Keratinocyte (primary cell): ENCODE measurements around the gene CARMIL3. TPM values are rescaled to one million over a fixed set of nuclear protein-coding genes. Genes with fewer than 3 reads are reported as not detected.

ENCODE experiments used
- DNase-seq: peaks from one replicate; pipeline ENCODE4 v3.0.0-alpha.2; 2011; ENCODE audit warnings: low read depth, missing footprints, low spot score
- FAIRE-seq: peaks from 2 replicates; lab custom pipeline; 2011; peaks lifted over from hg19 to GRCh38; lab: Jason Lieb, UNC
- H2AFZ ChIP-seq: 2 replicates; pipeline ENCODE4 v1.6.0; 2012; ENCODE audit warnings: low read length, control low read depth, inconsistent platforms; ENCODE audit not compliant: control insufficient read depth
- H3K27ac ChIP-seq: 2 replicates; pipeline ENCODE4 v1.5.1; 2011; ENCODE audit warnings: low read length; ENCODE audit not compliant: control insufficient read depth, insufficient read depth
- H3K27me3 ChIP-seq: 3 replicates; pipeline ENCODE4 v1.6.0; 2011; ENCODE audit warnings: low read length; ENCODE audit not compliant: control insufficient read depth, insufficient read depth; ENCODE audit errors: extremely low read depth
- H3K36me3 ChIP-seq, 2 experiments: 2 replicates in 1 of 2; 3 replicates in 1 of 2; pipeline ENCODE4 v1.5.1; 2011; ENCODE audit warnings: low read length in 2 of 2, mild to moderate bottlenecking in 1 of 2; ENCODE audit not compliant: control insufficient read depth in 2 of 2, insufficient read depth in 2 of 2; ENCODE audit errors: extremely low read depth in 1 of 2
- H3K4me1 ChIP-seq: 3 replicates; pipeline ENCODE4 v1.5.1; 2011; ENCODE audit warnings: low read length; ENCODE audit not compliant: control insufficient read depth, insufficient read depth; ENCODE audit errors: extremely low read depth
- H3K4me2 ChIP-seq: 3 replicates; pipeline ENCODE4 v1.6.0; 2011; ENCODE audit warnings: low read depth, low read length; ENCODE audit not compliant: control insufficient read depth, insufficient read depth; ENCODE audit errors: extremely low read depth
- H3K4me3 ChIP-seq, 3 experiments: fragments of 200-600 bp in 1 of 3; sonication (generic) in 1 of 3; 2 replicates in 2 of 3; 3 replicates in 1 of 3; pipeline ENCODE4 v1.5.1; 2011 to 2016; ENCODE audit warnings: low read length in 3 of 3, mild to moderate bottlenecking in 3 of 3, control low read depth in 2 of 3, inconsistent platforms in 1 of 3, low read depth in 1 of 3, mixed read lengths in 1 of 3, mixed run types in 1 of 3, moderate library complexity in 1 of 3; ENCODE audit not compliant: control insufficient read depth in 2 of 3, insufficient read depth in 2 of 3; ENCODE audit errors: extremely low read depth in 1 of 3
- H3K79me2 ChIP-seq: 2 replicates; pipeline ENCODE4 v1.6.0; 2012; ENCODE audit warnings: low read length; ENCODE audit not compliant: control insufficient read depth, insufficient read depth
- H3K9ac ChIP-seq: 3 replicates; pipeline ENCODE4 v1.6.0; 2011; ENCODE audit warnings: low read length; ENCODE audit not compliant: control insufficient read depth, insufficient read depth; ENCODE audit errors: extremely low read depth
- H3K9me1 ChIP-seq: 3 replicates; pipeline ENCODE4 v1.6.0; 2011; ENCODE audit warnings: low read length; ENCODE audit not compliant: control insufficient read depth, insufficient read depth; ENCODE audit errors: extremely low read depth
- H3K9me3 ChIP-seq: 2 replicates; pipeline ENCODE4 v1.5.1; 2012; ENCODE audit warnings: low read depth, low read length; ENCODE audit not compliant: control insufficient read depth
- H4K20me1 ChIP-seq: 3 replicates; pipeline ENCODE4 v1.6.0; 2011; ENCODE audit warnings: low read length; ENCODE audit not compliant: control insufficient read depth, insufficient read depth; ENCODE audit errors: extremely low read depth
- EZH2 ChIP-seq: IDR thresholded peaks from one replicate; pipeline ENCODE4 v1.6.1; 2012; ENCODE audit warnings: inconsistent platforms, mild to moderate bottlenecking, low read length, moderate library complexity
- dilution Hi-C: fragments of 300-500 bp; cut with MboI; formaldehyde crosslinking; loops from one replicate; pipeline ENCODE4 v1.7.0; 2020; ENCODE audit warnings: low sequenced_read_pairs; ENCODE audit not compliant: extremely low pct_ligation_motif_present
- polyA plus RNA-seq, 5 experiments: library from polyadenylated mRNA; depleted of rRNA in 3 of 5; stranded (reverse) in 3 of 5; stranded (forward) in 1 of 5; unstranded in 1 of 5; fragments of >200 nt; gene quantifications; 1 replicate in 1 of 5; 2 replicates in 3 of 5; 3 replicates in 1 of 5; pipeline versions ENCODE4 v1.2.1 to v1.2.3, GENCODE V29; 2011 to 2012; ENCODE audit warnings: missing spikeins in 2 of 5, low read depth in 1 of 5, low replicate concordance in 1 of 5
- TF ChIP-seq, protein P1 (sequence below), 3 experiments: IDR thresholded peaks in 1 of 3; conservative IDR thresholded peaks in 1 of 3; optimal IDR thresholded peaks in 1 of 3; 2 replicates in 2 of 3; 3 replicates in 1 of 3; pipeline versions ENCODE3 to v1.5.1; 2011; ENCODE audit warnings: low read length in 3 of 3, mild to moderate bottlenecking in 3 of 3, moderate library complexity in 2 of 3, control low read depth in 1 of 3, inconsistent platforms in 1 of 3; ENCODE audit not compliant: insufficient read depth in 2 of 3; ENCODE audit errors: extremely low read depth in 1 of 3

CARMIL3 gene
- polyA plus RNA-seq, 1 donor (not counting 4 experiments of a cell fraction or from before 2014, with no cell fraction given) = 0.12 TPM

DNA sequence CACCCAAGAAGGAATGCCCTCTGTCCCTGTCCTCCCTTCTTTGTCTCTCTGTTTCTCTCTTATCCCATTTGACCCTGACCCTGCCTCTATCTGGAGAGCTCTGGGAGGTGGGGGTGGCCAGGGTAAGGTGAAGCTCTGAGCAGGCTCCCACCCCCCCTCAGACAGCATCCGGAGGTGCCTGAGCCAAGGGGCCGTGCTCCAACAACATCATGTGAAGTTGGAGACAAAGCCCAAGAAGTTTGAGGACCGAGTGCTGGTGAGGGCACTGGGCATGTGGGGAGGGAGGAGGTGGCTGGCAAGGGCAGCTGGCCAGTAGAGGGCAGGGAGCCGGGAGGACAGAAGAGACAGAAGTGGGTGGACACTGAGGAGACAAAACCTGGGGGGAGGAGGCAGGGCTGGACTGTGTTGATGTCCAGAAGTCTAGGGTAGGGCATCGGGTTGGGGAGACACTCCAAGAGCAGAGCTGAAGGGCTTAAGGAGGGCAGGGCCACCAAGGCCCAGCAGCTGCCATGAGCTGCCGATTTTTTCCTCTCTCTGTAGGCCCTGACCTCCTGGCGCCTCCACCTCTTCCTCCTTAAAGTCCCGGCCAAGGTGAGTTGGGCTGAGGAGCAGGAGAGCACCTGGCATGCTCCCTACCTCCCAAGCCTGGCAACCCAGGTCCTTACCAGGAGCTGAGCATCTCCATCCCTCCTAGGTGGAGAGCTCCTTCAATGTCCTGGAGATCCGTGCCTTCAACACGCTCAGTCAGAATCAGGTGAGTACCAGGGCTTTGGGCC, 1.9 kb downstream of the CARMIL3 start:
- no peak overlapping the region for H3K27ac ChIP-seq
- no peaks in the 10 kb centered on the region for H3K79me2 ChIP-seq
- H3K4me1 ChIP-seq = peaks cover 7% of the 10 kb centered on the region
- H3K36me3 ChIP-seq = no peaks in the 10 kb centered on the region
- dilution Hi-C loops = no loop called here
- FAIRE-seq (no peak), DNase-seq (no peak)
- no peak overlapping the region for H3K4me3 ChIP-seq
- H3K4me2 ChIP-seq = no peak overlapping the region
- H4K20me1 ChIP-seq = no peaks in the 10 kb centered on the region
- H2AFZ ChIP-seq = no peak overlapping the region
- H3K27me3 ChIP-seq = no peaks in the 10 kb centered on the region
- H3K9me3 ChIP-seq = no peaks in the 10 kb centered on the region
- no peak overlapping the region for H3K9ac ChIP-seq
- no peak for TF ChIP-seq EZH2
- TF ChIP-seq, protein P1, sequence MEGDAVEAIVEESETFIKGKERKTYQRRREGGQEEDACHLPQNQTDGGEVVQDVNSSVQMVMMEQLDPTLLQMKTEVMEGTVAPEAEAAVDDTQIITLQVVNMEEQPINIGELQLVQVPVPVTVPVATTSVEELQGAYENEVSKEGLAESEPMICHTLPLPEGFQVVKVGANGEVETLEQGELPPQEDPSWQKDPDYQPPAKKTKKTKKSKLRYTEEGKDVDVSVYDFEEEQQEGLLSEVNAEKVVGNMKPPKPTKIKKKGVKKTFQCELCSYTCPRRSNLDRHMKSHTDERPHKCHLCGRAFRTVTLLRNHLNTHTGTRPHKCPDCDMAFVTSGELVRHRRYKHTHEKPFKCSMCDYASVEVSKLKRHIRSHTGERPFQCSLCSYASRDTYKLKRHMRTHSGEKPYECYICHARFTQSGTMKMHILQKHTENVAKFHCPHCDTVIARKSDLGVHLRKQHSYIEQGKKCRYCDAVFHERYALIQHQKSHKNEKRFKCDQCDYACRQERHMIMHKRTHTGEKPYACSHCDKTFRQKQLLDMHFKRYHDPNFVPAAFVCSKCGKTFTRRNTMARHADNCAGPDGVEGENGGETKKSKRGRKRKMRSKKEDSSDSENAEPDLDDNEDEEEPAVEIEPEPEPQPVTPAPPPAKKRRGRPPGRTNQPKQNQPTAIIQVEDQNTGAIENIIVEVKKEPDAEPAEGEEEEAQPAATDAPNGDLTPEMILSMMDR (optimal IDR thresholded peaks at IDR 0.05 in 1 of 3, IDR thresholded peaks at IDR 0.05 in 1 of 3, conservative IDR thresholded peaks at IDR 0.05 in 1 of 3; ENCODE audit: extremely low read depth in 1 of 3, insufficient read depth in 2 of 3, low read length in 3 of 3) = no peak
- no peaks in the 10 kb centered on the region for H3K9me1 ChIP-seq

DNA sequence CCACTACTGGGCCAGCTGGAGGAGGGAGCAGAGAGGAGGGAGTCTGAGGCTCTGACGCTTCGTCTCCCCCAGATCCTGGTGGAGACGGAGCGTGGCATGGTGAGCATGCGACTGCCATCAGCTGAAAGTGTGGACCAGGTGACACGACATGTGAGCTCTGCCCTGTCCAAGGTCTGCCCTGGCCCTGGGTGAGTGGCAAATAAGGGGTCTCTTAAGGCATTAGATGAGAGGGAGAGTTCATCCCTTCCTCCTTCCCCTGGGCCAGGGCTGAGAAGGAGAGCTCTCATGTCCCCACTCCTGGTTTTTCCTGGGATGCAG, 2.5 kb downstream of the CARMIL3 start:
- dilution Hi-C loops = no loop called here
- Histone ChIP-seq H3K4me1 (peaks cover 7% of the 10 kb centered on the region), H2AFZ (no peak overlapping the region), H3K36me3 (no peaks in the 10 kb centered on the region), H3K27me3 (no peaks in the 10 kb centered on the region), H4K20me1 (no peaks in the 10 kb centered on the region), H3K79me2 (no peaks in the 10 kb centered on the region), H3K9me3 (no peaks in the 10 kb centered on the region), H3K4me2 (no peak overlapping the region), H3K9me1 (no peaks in the 10 kb centered on the region), H3K27ac (no peak overlapping the region), H3K4me3 (no peak overlapping the region), H3K9ac (no peak overlapping the region)
- FAIRE-seq = no peak
- no peak for DNase-seq
- TF ChIP-seq, protein P1 (optimal IDR thresholded peaks at IDR 0.05 in 1 of 3, IDR thresholded peaks at IDR 0.05 in 1 of 3, conservative IDR thresholded peaks at IDR 0.05 in 1 of 3; ENCODE audit: extremely low read depth in 1 of 3, insufficient read depth in 2 of 3, low read length in 3 of 3) = no peak
- no peak for TF ChIP-seq EZH2
